Osteocyte (in vitro differentiated cells): ENCODE data around the gene AIPL1. TPM values are rescaled to one million over a fixed set of nuclear protein-coding genes. Genes with fewer than 3 reads are reported as not detected.

Experiments used
- DNase-seq: peaks from one replicate; pipeline ENCODE4 v3.0.0; 2021; ENCODE audit warnings: mixed read lengths; ENCODE audit not compliant: unreplicated experiment; ENCODE audit errors: extremely low spot score
- H3K27ac Mint-ChIP-seq: one replicate; pipeline ENCODE4 v1.8.0; 2021; ENCODE audit warnings: mild to moderate bottlenecking, mixed read lengths; ENCODE audit not compliant: unreplicated experiment
- H3K27me3 Mint-ChIP-seq: one replicate; pipeline ENCODE4 v1.8.0; 2021; ENCODE audit warnings: mixed read lengths; ENCODE audit not compliant: unreplicated experiment
- H3K36me3 Mint-ChIP-seq: one replicate; pipeline ENCODE4 v1.8.0; 2021; ENCODE audit warnings: mixed read lengths; ENCODE audit not compliant: unreplicated experiment
- H3K4me1 Mint-ChIP-seq: one replicate; pipeline ENCODE4 v1.8.0; 2021; ENCODE audit warnings: mixed read lengths; ENCODE audit not compliant: unreplicated experiment
- H3K4me3 Mint-ChIP-seq: one replicate; pipeline ENCODE4 v1.8.0; 2021; ENCODE audit warnings: mild to moderate bottlenecking, moderate library complexity, mixed read lengths; ENCODE audit not compliant: unreplicated experiment
- H3K9me3 Mint-ChIP-seq: one replicate; pipeline ENCODE4 v1.8.0; 2021; ENCODE audit warnings: mixed read lengths; ENCODE audit not compliant: unreplicated experiment
- CTCF ChIP-seq: fragments of 200-600 bp; sonication (generic); IDR thresholded peaks from 2 replicates; pipeline ENCODE4 v1.5.0; 2021; ENCODE audit warnings: antibody characterized with exemption, mild to moderate bottlenecking, moderate library complexity
- total RNA-seq: library from RNA; stranded (reverse); gene quantifications from 2 replicates; pipeline ENCODE4 v1.2.1, GENCODE V29; 2021

AIPL1 gene
- total RNA-seq, 1 donor from 2014 or later, result not detected

- DNase-seq, result peak; percentile 75
- H3K4me3 Mint-ChIP-seq, result no peak overlapping the region
- H3K27ac Mint-ChIP-seq, result no peak overlapping the region
- TF ChIP-seq CTCF, result no peak
- no peaks in the 10 kb centered on the region for H3K4me1 Mint-ChIP-seq
- H3K9me3 Mint-ChIP-seq, result peaks cover 5% of the 10 kb centered on the region
- no peaks in the 10 kb centered on the region for H3K36me3 Mint-ChIP-seq
- peaks cover 11% of the 10 kb centered on the region for H3K27me3 Mint-ChIP-seq
These were observed 60.1 kb downstream of the AIPL1 start for GRCh38 chr17:6374761-6375312.

GRCh38 chr17:6374271-6374691 is 60.6 kb downstream of the AIPL1 start:
- Mint-ChIP-seq H3K4me3 (no peak overlapping the region), H3K9me3 (peaks cover 5% of the 10 kb centered on the region), H3K27me3 (peaks cover 11% of the 10 kb centered on the region), H3K27ac (no peak overlapping the region), H3K36me3 (no peaks in the 10 kb centered on the region), H3K4me1 (no peaks in the 10 kb centered on the region)
- DNase-seq, result peak; percentile 21
- TF ChIP-seq CTCF, result no peak

Other genes with a start within 250 kb of the AIPL1 start
- gene PIMREG, start 9.3 kb upstream of the AIPL1 start, total RNA-seq, result 8.0 and 8.9 TPM in 2 replicates
- gene PITPNM3, start 121.4 kb upstream of the AIPL1 start, total RNA-seq, result 0.78 and 0.94 TPM in 2 replicates
- gene KIAA0753, start 205.6 kb upstream of the AIPL1 start, total RNA-seq, result 21.2 and 24.0 TPM in 2 replicates
- 49.1 and 53.5 TPM in 2 replicates for gene TXNDC17, start 205.9 kb upstream of the AIPL1 start, total RNA-seq
- gene MED31, start 216.5 kb upstream of the AIPL1 start, total RNA-seq, result 13.4 and 17.4 TPM in 2 replicates
- gene C17orf100, start 216.6 kb upstream of the AIPL1 start, total RNA-seq, result 3.1 and 3.2 TPM in 2 replicates